ENCODE data around the gene SPOCD1.
"Not testable (repeated sequence)": the region's sequence is repeated elsewhere in the genome, so short reads cannot be mapped to it uniquely, and the experiment has no call there.

Gene SPOCD1

DNA sequence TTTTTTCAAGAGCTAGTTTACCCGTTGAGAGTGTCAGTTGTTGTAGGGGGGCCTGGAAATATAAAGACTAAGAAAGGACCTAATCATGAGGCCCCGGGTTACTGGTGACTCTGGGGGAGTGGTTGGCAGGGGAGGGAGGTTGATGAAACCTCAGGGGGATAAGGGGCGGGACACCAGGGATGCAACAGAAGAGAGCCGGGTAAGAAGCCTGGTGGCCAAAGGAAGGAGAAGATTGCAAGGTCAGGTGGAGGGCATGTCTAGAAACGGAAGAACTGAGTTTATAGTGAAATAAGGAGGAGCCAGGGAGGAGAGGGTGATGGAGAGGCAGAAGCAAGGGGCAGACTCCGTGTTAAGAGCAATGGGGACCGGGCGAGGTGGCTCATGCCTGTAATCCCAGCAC lies 12.5 kb upstream of the SPOCD1 start:
- Histone ChIP-seq H3K36me3 (ENCODE audit: insufficient read depth, low read length) (no peaks in the 10 kb centered on the region), H3K27me3 (ENCODE audit: control insufficient read depth in 1 of 2, insufficient read depth in 2 of 2, low read length in 2 of 2) (no peaks in the 10 kb centered on the region), H3K27ac (ENCODE audit: low read depth, low read length) (no peak overlapping the region), H3K9ac (ENCODE audit: low read length) (no peak overlapping the region), H3K4me1 (ENCODE audit: insufficient read depth, low read length) (no peaks in the 10 kb centered on the region), H3K9me3 (ENCODE audit: low read length) (no peaks in the 10 kb centered on the region), H3K4me3 (ENCODE audit: low read depth in 1 of 2, low read length in 2 of 2) (no peak overlapping the region)

DNA sequence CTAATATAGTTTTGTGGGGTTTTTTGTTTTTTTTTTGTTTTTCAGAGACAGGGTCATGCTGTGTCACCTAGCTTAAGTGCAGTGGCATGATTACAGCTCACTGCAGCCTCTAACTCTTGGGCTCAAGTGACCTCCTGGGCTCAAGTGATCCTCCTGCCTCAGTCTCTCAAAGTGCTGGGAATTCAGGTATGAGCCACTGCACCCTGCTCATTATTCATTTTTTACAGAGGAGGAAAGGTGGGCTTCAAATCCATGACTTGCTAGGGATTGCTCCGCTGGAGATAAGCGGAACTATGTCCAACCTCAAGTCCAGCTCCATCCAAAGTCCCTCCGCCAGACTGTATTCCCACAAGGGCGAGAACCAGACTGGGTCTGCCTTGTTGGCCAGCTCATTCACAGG lies 8.0 kb upstream of the SPOCD1 start:
- no peak overlapping the region for H3K27ac ChIP-seq (ENCODE audit: low read depth, low read length)
- H3K4me3 ChIP-seq (ENCODE audit: low read depth in 1 of 2, low read length in 2 of 2), result no peak overlapping the region
- H3K4me1 ChIP-seq (ENCODE audit: insufficient read depth, low read length), result no peaks in the 10 kb centered on the region
- no peaks in the 10 kb centered on the region for H3K9me3 ChIP-seq (ENCODE audit: low read length)
- H3K27me3 ChIP-seq (ENCODE audit: control insufficient read depth in 1 of 2, insufficient read depth in 2 of 2, low read length in 2 of 2), result no peaks in the 10 kb centered on the region
- H3K9ac ChIP-seq (ENCODE audit: low read length), result no peak overlapping the region
- no peaks in the 10 kb centered on the region for H3K36me3 ChIP-seq (ENCODE audit: insufficient read depth, low read length)

- no peak overlapping the region for H3K4me3 ChIP-seq (ENCODE audit: low read depth in 1 of 2, low read length in 2 of 2)
- H3K9ac ChIP-seq (ENCODE audit: low read length), result no peak overlapping the region
- no peaks in the 10 kb centered on the region for H3K9me3 ChIP-seq (ENCODE audit: low read length)
- H3K36me3 ChIP-seq (ENCODE audit: insufficient read depth, low read length), result no peaks in the 10 kb centered on the region
- H3K27me3 ChIP-seq (ENCODE audit: control insufficient read depth in 1 of 2, insufficient read depth in 2 of 2, low read length in 2 of 2), result no peaks in the 10 kb centered on the region
- H3K27ac ChIP-seq (ENCODE audit: low read depth, low read length), result no peak overlapping the region
- no peaks in the 10 kb centered on the region for H3K4me1 ChIP-seq (ENCODE audit: insufficient read depth, low read length)
These were observed 6.9 kb upstream of the SPOCD1 start for GRCh38 chr1:31822766-31823165.

- H3K27me3 ChIP-seq (ENCODE audit: control insufficient read depth in 1 of 2, insufficient read depth in 2 of 2, low read length in 2 of 2); H3K4me3 ChIP-seq (ENCODE audit: low read depth in 1 of 2, low read length in 2 of 2); H3K9me3 ChIP-seq (ENCODE audit: low read length); H3K4me1 ChIP-seq (ENCODE audit: insufficient read depth, low read length); H3K27ac ChIP-seq (ENCODE audit: low read depth, low read length); H3K36me3 ChIP-seq (ENCODE audit: insufficient read depth, low read length); H3K9ac ChIP-seq (ENCODE audit: low read length): not testable (repeated sequence)
These were observed 4.4 kb upstream of the SPOCD1 start for GRCh38 chr1:31820196-31820595.

DNA sequence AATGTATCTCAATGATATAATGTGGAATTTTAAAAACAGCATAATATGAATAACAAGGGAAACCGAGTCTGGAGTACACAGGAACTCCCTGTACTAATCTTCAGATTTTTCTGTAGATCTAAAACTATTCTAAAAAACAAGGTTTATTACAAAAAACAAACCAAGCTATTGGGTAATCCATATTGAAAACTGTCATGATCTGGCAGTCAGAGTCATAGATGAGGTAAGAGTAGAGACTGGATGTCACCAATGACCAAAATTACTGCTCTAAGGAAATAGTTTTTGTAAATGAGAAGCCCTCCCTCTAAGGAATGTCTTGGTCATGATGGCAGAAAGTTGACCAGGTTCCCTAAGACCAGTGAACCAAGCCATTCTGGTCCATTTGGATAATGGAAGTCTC lies 2.4 kb upstream of the SPOCD1 start:
- no peak overlapping the region for H3K27ac ChIP-seq (ENCODE audit: low read depth, low read length)
- no peaks in the 10 kb centered on the region for H3K9me3 ChIP-seq (ENCODE audit: low read length)
- no peaks in the 10 kb centered on the region for H3K36me3 ChIP-seq (ENCODE audit: insufficient read depth, low read length)
- no peaks in the 10 kb centered on the region for H3K4me1 ChIP-seq (ENCODE audit: insufficient read depth, low read length)
- H3K9ac ChIP-seq (ENCODE audit: low read length), result no peak overlapping the region
- H3K27me3 ChIP-seq (ENCODE audit: control insufficient read depth in 1 of 2, insufficient read depth in 2 of 2, low read length in 2 of 2), result no peaks in the 10 kb centered on the region
- no peak overlapping the region for H3K4me3 ChIP-seq (ENCODE audit: low read depth in 1 of 2, low read length in 2 of 2)

DNA sequence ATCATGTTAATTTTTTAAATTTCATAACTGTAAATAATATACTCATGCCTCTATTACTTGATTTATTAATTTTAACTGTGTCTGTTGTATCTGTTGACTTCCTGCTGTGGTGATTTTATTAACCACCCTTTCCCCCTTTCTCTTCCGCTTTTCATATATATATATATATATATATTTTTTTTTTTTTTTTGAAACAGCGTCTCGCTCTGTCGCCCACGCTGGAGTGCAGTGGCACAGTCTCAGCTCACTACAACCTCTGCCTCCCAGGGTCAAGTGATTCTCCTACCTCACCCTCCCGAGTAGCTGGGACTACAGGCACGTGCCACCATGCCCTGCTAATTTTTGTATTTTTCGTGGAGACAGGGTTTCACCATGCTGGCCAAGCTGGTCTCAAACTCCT lies 1.1 kb upstream of the SPOCD1 start:
- not testable (repeated sequence) for H3K27me3 ChIP-seq (ENCODE audit: control insufficient read depth in 1 of 2, insufficient read depth in 2 of 2, low read length in 2 of 2); H3K36me3 ChIP-seq (ENCODE audit: insufficient read depth, low read length); H3K9me3 ChIP-seq (ENCODE audit: low read length); H3K27ac ChIP-seq (ENCODE audit: low read depth, low read length); H3K9ac ChIP-seq (ENCODE audit: low read length); H3K4me1 ChIP-seq (ENCODE audit: insufficient read depth, low read length); H3K4me3 ChIP-seq (ENCODE audit: low read depth in 1 of 2, low read length in 2 of 2)

- not testable (repeated sequence) for H3K9ac ChIP-seq (ENCODE audit: low read length); H3K36me3 ChIP-seq (ENCODE audit: insufficient read depth, low read length); H3K9me3 ChIP-seq (ENCODE audit: low read length); H3K27ac ChIP-seq (ENCODE audit: low read depth, low read length); H3K27me3 ChIP-seq (ENCODE audit: control insufficient read depth in 1 of 2, insufficient read depth in 2 of 2, low read length in 2 of 2); H3K4me3 ChIP-seq (ENCODE audit: low read depth in 1 of 2, low read length in 2 of 2); H3K4me1 ChIP-seq (ENCODE audit: insufficient read depth, low read length)
These were observed 679 bp upstream of the SPOCD1 start for GRCh38 chr1:31816501-31816900.

GRCh38 chr1:31815307-31815645 lies 546 bp downstream of the SPOCD1 start:
- Histone ChIP-seq H3K4me1 (ENCODE audit: insufficient read depth, low read length) (no peaks in the 10 kb centered on the region), H3K27ac (ENCODE audit: low read depth, low read length) (no peak overlapping the region), H3K4me3 (ENCODE audit: low read depth in 1 of 2, low read length in 2 of 2) (no peak overlapping the region), H3K9ac (ENCODE audit: low read length) (no peak overlapping the region), H3K27me3 (ENCODE audit: control insufficient read depth in 1 of 2, insufficient read depth in 2 of 2, low read length in 2 of 2) (no peaks in the 10 kb centered on the region), H3K36me3 (ENCODE audit: insufficient read depth, low read length) (no peaks in the 10 kb centered on the region), H3K9me3 (ENCODE audit: low read length) (no peaks in the 10 kb centered on the region)

DNA sequence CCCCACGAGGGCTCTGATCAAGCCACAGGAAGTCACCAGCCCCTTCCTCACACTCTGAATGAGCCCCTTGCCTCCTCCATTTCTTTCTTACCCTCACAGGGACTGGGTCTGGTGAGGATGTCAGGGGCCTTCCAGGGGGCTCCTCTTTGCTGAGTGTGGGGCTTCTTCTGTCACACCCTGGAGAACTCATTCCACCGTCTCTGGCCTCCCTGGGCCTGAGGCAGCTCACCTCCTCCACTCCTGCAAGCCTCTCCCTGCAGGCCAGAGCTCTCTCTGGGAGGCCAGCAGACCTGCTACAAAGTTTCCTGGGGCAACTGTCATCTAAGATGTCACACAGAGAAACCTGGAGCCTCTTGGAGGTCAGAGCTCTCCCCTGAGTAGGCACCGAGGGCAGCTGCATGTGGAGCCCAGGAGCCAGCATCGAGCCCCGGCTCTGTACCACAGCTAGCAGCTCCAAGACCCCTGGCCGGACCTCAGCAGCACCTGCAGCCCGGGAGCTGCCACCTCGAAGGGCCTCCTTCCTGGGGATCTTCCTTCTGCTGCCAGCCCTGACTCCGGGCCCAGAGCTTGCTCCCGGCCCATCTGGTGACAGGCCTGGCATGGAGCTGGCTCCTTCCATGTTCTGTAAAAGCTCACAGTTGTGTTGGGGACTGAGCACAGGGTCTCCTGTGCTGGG lies 1.1 kb downstream of the SPOCD1 start:
- Histone ChIP-seq H3K9ac (ENCODE audit: low read length) (no peak overlapping the region), H3K27ac (ENCODE audit: low read depth, low read length) (no peak overlapping the region), H3K4me1 (ENCODE audit: insufficient read depth, low read length) (no peaks in the 10 kb centered on the region), H3K9me3 (ENCODE audit: low read length) (no peaks in the 10 kb centered on the region), H3K36me3 (ENCODE audit: insufficient read depth, low read length) (no peaks in the 10 kb centered on the region), H3K4me3 (ENCODE audit: low read depth in 1 of 2, low read length in 2 of 2) (no peak overlapping the region), H3K27me3 (ENCODE audit: control insufficient read depth in 1 of 2, insufficient read depth in 2 of 2, low read length in 2 of 2) (no peaks in the 10 kb centered on the region)

GRCh38 chr1:31814041-31814511 lies 1.7 kb downstream of the SPOCD1 start:
- Histone ChIP-seq H3K4me3 (ENCODE audit: low read depth in 1 of 2, low read length in 2 of 2) (no peak overlapping the region), H3K4me1 (ENCODE audit: insufficient read depth, low read length) (no peaks in the 10 kb centered on the region), H3K9me3 (ENCODE audit: low read length) (no peaks in the 10 kb centered on the region), H3K27me3 (ENCODE audit: control insufficient read depth in 1 of 2, insufficient read depth in 2 of 2, low read length in 2 of 2) (no peaks in the 10 kb centered on the region), H3K9ac (ENCODE audit: low read length) (no peak overlapping the region), H3K36me3 (ENCODE audit: insufficient read depth, low read length) (no peaks in the 10 kb centered on the region), H3K27ac (ENCODE audit: low read depth, low read length) (no peak overlapping the region)

GRCh38 chr1:31812158-31812829 lies 3.5 kb downstream of the SPOCD1 start:
- H3K4me1 ChIP-seq (ENCODE audit: insufficient read depth, low read length), result no peaks in the 10 kb centered on the region
- no peaks in the 10 kb centered on the region for H3K36me3 ChIP-seq (ENCODE audit: insufficient read depth, low read length)
- no peaks in the 10 kb centered on the region for H3K27me3 ChIP-seq (ENCODE audit: control insufficient read depth in 1 of 2, insufficient read depth in 2 of 2, low read length in 2 of 2)
- no peak overlapping the region for H3K4me3 ChIP-seq (ENCODE audit: low read depth in 1 of 2, low read length in 2 of 2)
- no peak overlapping the region for H3K27ac ChIP-seq (ENCODE audit: low read depth, low read length)
- no peak overlapping the region for H3K9ac ChIP-seq (ENCODE audit: low read length)
- H3K9me3 ChIP-seq (ENCODE audit: low read length), result no peaks in the 10 kb centered on the region

DNA sequence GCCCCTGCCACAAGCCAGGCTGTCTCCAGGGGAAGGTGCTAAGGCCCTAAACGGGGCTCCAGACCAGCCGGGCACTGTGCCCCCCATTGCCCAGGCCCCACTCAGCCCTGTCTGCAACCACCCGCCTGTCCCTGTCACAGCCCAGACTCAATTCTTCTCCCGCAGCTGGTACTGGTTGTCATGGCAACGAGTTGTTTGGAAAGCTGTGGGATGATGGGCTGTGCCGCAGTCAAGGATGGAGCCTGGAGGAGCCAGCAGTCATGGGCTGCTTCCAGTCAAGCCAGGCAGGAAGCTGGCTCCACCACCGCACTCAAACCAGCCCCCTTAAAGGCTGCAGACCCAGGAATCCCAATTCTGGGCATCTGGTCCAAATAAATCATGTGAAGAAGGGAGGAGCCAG lies 4.2 kb downstream of the SPOCD1 start:
- Histone ChIP-seq H3K9ac (ENCODE audit: low read length) (no peak overlapping the region), H3K27me3 (ENCODE audit: control insufficient read depth in 1 of 2, insufficient read depth in 2 of 2, low read length in 2 of 2) (no peaks in the 10 kb centered on the region), H3K36me3 (ENCODE audit: insufficient read depth, low read length) (no peaks in the 10 kb centered on the region), H3K4me1 (ENCODE audit: insufficient read depth, low read length) (no peaks in the 10 kb centered on the region), H3K27ac (ENCODE audit: low read depth, low read length) (no peak overlapping the region), H3K9me3 (ENCODE audit: low read length) (no peaks in the 10 kb centered on the region), H3K4me3 (ENCODE audit: low read depth in 1 of 2, low read length in 2 of 2) (no peak overlapping the region)

All from muscle layer of colon (tissue), 2 donors.